K562 (cell line): ENCODE data around the gene FAM3C. TPM values are rescaled to one million over a fixed set of nuclear protein-coding genes. Genes with fewer than 3 reads are reported as not detected.

Experiments used
- ATAC-seq: fragments of 200-7000 bp; cut with Tn5 transposase; 3 replicates; pipeline ENCODE4 v1.9.1; 2020; ENCODE audit warnings: moderate library complexity
- BruUV-seq: library from RNA; stranded (reverse); fragments of 400-500 nt; replicated peaks from 2 replicates; lab custom pipeline; 2021; lab: Mats Ljungman, UMichigan
- CTCF ChIA-PET: fragments of 300-600 bp; formaldehyde crosslinking; extraction: SDS; loops from one replicate; lab custom pipeline; 2021; ENCODE audit warnings: low intra/inter-chr PET ratio; lab: Yijun Ruan, JAX
- POLR2A ChIA-PET: fragments of 300-600, 350-650 bp; sonication (Branson Sonifier 250); formaldehyde crosslinking; extraction: SDS; loops from one replicate; lab custom pipeline; 2021; ENCODE audit warnings: antibody characterized with exemption, inconsistent platforms; lab: Yijun Ruan, JAX
- DNase-seq, 4 experiments: peaks; one replicate each; pipeline versions ENCODE4 v3.0.0 to v3.0.0-alpha.2; 2011 to 2018; ENCODE audit warnings: low spot score in 3 of 4, mixed read lengths in 3 of 4; ENCODE audit errors: extremely low read depth in 1 of 4
- FAIRE-seq: peaks from 2 replicates; lab custom pipeline; 2011; peaks lifted over from hg19 to GRCh38; lab: Jason Lieb, UNC
- H2AFZ ChIP-seq: 2 replicates; pipeline ENCODE4 v1.6.0; 2011; ENCODE audit warnings: low read depth, low read length, control low read depth, inconsistent platforms
- H3K27ac ChIP-seq: fragments of 200-600 bp; 3 replicates; pipeline ENCODE4 v1.8.0; 2011; ENCODE audit warnings: low read depth, mild to moderate bottlenecking, control low read depth, inconsistent platforms, low read length, moderate library complexity, mixed read lengths; ENCODE audit errors: extremely low read depth
- H3K27me3 ChIP-seq, 2 experiments: fragments of 300-600 bp in 1 of 2; 2 replicates in 1 of 2; 3 replicates in 1 of 2; pipeline versions ENCODE4 v1.6.0 to v1.8.0; 2011; ENCODE audit warnings: inconsistent platforms in 2 of 2, low read length in 2 of 2, mild to moderate bottlenecking in 1 of 2, mixed read lengths in 1 of 2, moderate library complexity in 1 of 2; ENCODE audit not compliant: control insufficient read depth in 2 of 2, insufficient read depth in 2 of 2
- H3K36me3 ChIP-seq: fragments of 300-600 bp; 3 replicates; pipeline ENCODE4 v1.8.0; 2011; ENCODE audit warnings: mild to moderate bottlenecking, low read length, inconsistent platforms; ENCODE audit not compliant: control insufficient read depth, insufficient read depth
- H3K4me1 ChIP-seq, 2 experiments: fragments of 200-600 bp in 1 of 2; replicated peaks in 1 of 2; 2 replicates in 1 of 2; 3 replicates in 1 of 2; pipeline versions ENCODE4 v1.5.1 to v1.8.0; 2011; ENCODE audit warnings: inconsistent platforms in 2 of 2, low read length in 2 of 2, mild to moderate bottlenecking in 1 of 2, mixed read lengths in 1 of 2, moderate library complexity in 1 of 2; ENCODE audit not compliant: control insufficient read depth in 2 of 2, insufficient read depth in 2 of 2
- H3K4me2 ChIP-seq: 2 replicates; pipeline ENCODE4 v1.6.1; 2011; ENCODE audit warnings: low read length, control low read depth, inconsistent platforms, mixed read lengths; ENCODE audit not compliant: insufficient read depth
- H3K4me3 ChIP-seq: fragments of 200-600 bp; sonication (generic), shearing (Covaris generic); 2 replicates; pipeline ENCODE4 v1.5.1; 2016; ENCODE audit warnings: control low read depth, inconsistent platforms
- H3K79me2 ChIP-seq: fragments of 200-600 bp; 3 replicates; pipeline ENCODE4 v1.8.0; 2011; ENCODE audit warnings: low read length, inconsistent platforms; ENCODE audit not compliant: control insufficient read depth, insufficient read depth
- H3K9ac ChIP-seq, 2 experiments: 2 replicates each; pipeline versions ENCODE4 v1.6.0 to v1.6.1; 2011; ENCODE audit warnings: low read depth in 2 of 2, low read length in 2 of 2, control low read depth in 1 of 2, inconsistent platforms in 1 of 2, mild to moderate bottlenecking in 1 of 2, mixed read lengths in 1 of 2; ENCODE audit not compliant: insufficient read depth in 1 of 2
- H3K9me1 ChIP-seq: one replicate; pipeline ENCODE4 v1.6.0; 2011; ENCODE audit warnings: inconsistent platforms, mild to moderate bottlenecking, low read length, moderate library complexity; ENCODE audit not compliant: control insufficient read depth, insufficient read depth
- H3K9me3 ChIP-seq: replicated peaks from 2 replicates; pipeline ENCODE4 v1.5.1; 2011; ENCODE audit warnings: low read depth, low read length, inconsistent platforms; ENCODE audit not compliant: control insufficient read depth, insufficient read depth
- H4K20me1 ChIP-seq: replicated peaks from 2 replicates; pipeline ENCODE4 v1.6.1; 2011; ENCODE audit warnings: low read length, inconsistent platforms, mixed read lengths; ENCODE audit not compliant: control insufficient read depth, insufficient read depth
- KDM2B ChIP-seq: fragments of 250-450 bp; sonication (Bioruptor Pico); IDR thresholded peaks from 2 replicates; pipeline ENCODE4 v1.8.0; 2021; ENCODE audit warnings: mild to moderate bottlenecking, moderate library complexity
- MGA ChIP-seq: fragments of 450-650 bp; IDR thresholded peaks from 2 replicates; pipeline ENCODE4 v1.6.1; 2016; ENCODE audit warnings: mild to moderate bottlenecking, moderate library complexity
- NRF1 ChIP-seq, 2 experiments: fragments of 450-650 bp; IDR thresholded peaks in 1 of 2; conservative IDR thresholded peaks in 1 of 2; 2 replicates each; pipeline ENCODE4 v1.6.1; 2014; ENCODE audit warnings: mild to moderate bottlenecking in 2 of 2
- PBX2 ChIP-seq, 2 experiments: IDR thresholded peaks in 1 of 2; conservative IDR thresholded peaks in 1 of 2; 2 replicates each; pipeline ENCODE4 v1.6.1; 2016; ENCODE audit warnings: low read depth in 2 of 2, mild to moderate bottlenecking in 1 of 2, missing compliant biosample characterization in 1 of 2, missing genetic modification characterization in 1 of 2, moderate library complexity in 1 of 2
- ZNF668 ChIP-seq: fragments of 250-450 bp; sonication (Bioruptor Pico); IDR thresholded peaks from 2 replicates; pipeline ENCODE4 v1.8.0; 2022; ENCODE audit warnings: mild to moderate bottlenecking, inconsistent platforms
- in situ Hi-C: fragments of 300-500 bp; cut with MboI; formaldehyde crosslinking; loops from 4 replicates; pipeline ENCODE4 v1.15.0; 2018; ENCODE audit warnings: inconsistent platforms, mixed read lengths
- intact Hi-C: fragments of 100-400 bp; cut with micrococcal nuclease; formaldehyde crosslinking; loops from 2 replicates; pipeline ENCODE4 v1.14.2; 2022
- polyA plus RNA-seq, 8 experiments: library from polyadenylated mRNA; depleted of rRNA in 4 of 8; stranded (reverse) in 5 of 8; unstranded in 3 of 8; fragments of >200 nt; fragmentation: Nextera tagmentation in 2 of 8; fragmentation: Illumina TruSeq in 1 of 8; extraction: Ambion mirVana in 2 of 8; extraction: Trizol in 1 of 8; gene quantifications; 2 replicates each; pipeline versions ENCODE4 v1.2.1 to v1.2.3, GENCODE V29; 2011 to 2014; ENCODE audit warnings: inconsistent platforms in 1 of 8, missing spikeins in 1 of 8
- total RNA-seq, 7 experiments: library from RNA; depleted of rRNA in 6 of 7; stranded (reverse); fragments of >200 nt in 6 of 7; fragmentation: Illumina TruSeq in 2 of 7; extraction: Trizol in 2 of 7; gene quantifications; 2 replicates each; pipeline versions ENCODE4 v1.2.1 to v1.2.3, GENCODE V29; 2011 to 2021; ENCODE audit warnings: low replicate concordance in 1 of 7

Gene FAM3C
- total and polyA plus RNA-seq, 9 of the 15 experiments (the other 6 are each of a cell fraction or from before 2014, with no cell fraction given): 10.6 to 42.6 (median 30.0) TPM

- H3K36me3 ChIP-seq: peaks cover 35% of the 10 kb centered on the region
- ATAC-seq (no peak), DNase-seq (no peak), FAIRE-seq (no peak)
- H3K4me2 ChIP-seq: no peak overlapping the region
- BruUV-seq: no TSS peak
- no peak overlapping the region for H3K27ac ChIP-seq
- H3K9ac ChIP-seq: no peak overlapping the region
- no peaks in the 10 kb centered on the region for H3K4me1 ChIP-seq
- CTCF ChIA-PET: no interaction called here
- POLR2A ChIA-PET: interaction anchor here (1.1 to 6.3 kb wide), 3 partner anchors 10 to 56 kb away, joined by 4 to 55 read pairs (median 4); partner anchors contain the start of gene FAM3C
- H3K9me3 ChIP-seq: no peaks in the 10 kb centered on the region
- intact Hi-C loops (no loop called here), in situ Hi-C loops (no loop called here)
- H3K4me3 ChIP-seq: no peak overlapping the region
- no peaks in the 10 kb centered on the region for H3K9me1 ChIP-seq
- no peaks in the 10 kb centered on the region for H3K27me3 ChIP-seq
- peaks cover 42% of the 10 kb centered on the region for H3K79me2 ChIP-seq
- H2AFZ ChIP-seq: no peak overlapping the region
- H4K20me1 ChIP-seq: no peaks in the 10 kb centered on the region
- TF ChIP-seq PBX2 (CRISPR knock-in tag; IDR thresholded peaks at IDR 0.05; ENCODE audit: low read depth) (no peak), PBX2 (tag; conservative IDR thresholded peaks at IDR 0.05; ENCODE audit: low read depth) (no peak), ZNF668 (CRISPR knock-in tag) (no peak), MGA (no peak), KDM2B (CRISPR knock-in tag) (no peak), NRF1 (conservative IDR thresholded peaks at IDR 0.05 in 1 of 2, IDR thresholded peaks at IDR 0.05 in 1 of 2) (no peak)
These were observed 13.6 kb downstream of the FAM3C start for GRCh38 chr7:121382473-121382872.
